Effector CD4-positive, alpha-beta T cell (primary cell): ENCODE data around the gene SYNE4.
"Not testable (repeated sequence)": the region's sequence is repeated elsewhere in the genome, so short reads cannot be mapped to it uniquely, and the experiment has no call there.

Source experiments
- DNase-seq: peaks from one replicate; pipeline ENCODE4 v3.0.0-alpha.2; 2020
- total RNA-seq: gene quantifications from one replicate; lab custom pipeline; 2026; lab: John Stamatoyannopoulos, UW

The SYNE4 gene, protein sequence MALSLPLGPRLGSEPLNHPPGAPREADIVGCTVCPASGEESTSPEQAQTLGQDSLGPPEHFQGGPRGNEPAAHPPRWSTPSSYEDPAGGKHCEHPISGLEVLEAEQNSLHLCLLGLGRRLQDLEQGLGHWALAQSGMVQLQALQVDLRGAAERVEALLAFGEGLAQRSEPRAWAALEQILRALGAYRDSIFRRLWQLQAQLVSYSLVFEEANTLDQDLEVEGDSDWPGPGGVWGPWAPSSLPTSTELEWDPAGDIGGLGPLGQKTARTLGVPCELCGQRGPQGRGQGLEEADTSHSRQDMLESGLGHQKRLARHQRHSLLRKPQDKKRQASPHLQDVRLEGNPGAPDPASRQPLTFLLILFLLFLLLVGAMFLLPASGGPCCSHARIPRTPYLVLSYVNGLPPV
- 0.56 reads per million for total RNA-seq

DNA sequence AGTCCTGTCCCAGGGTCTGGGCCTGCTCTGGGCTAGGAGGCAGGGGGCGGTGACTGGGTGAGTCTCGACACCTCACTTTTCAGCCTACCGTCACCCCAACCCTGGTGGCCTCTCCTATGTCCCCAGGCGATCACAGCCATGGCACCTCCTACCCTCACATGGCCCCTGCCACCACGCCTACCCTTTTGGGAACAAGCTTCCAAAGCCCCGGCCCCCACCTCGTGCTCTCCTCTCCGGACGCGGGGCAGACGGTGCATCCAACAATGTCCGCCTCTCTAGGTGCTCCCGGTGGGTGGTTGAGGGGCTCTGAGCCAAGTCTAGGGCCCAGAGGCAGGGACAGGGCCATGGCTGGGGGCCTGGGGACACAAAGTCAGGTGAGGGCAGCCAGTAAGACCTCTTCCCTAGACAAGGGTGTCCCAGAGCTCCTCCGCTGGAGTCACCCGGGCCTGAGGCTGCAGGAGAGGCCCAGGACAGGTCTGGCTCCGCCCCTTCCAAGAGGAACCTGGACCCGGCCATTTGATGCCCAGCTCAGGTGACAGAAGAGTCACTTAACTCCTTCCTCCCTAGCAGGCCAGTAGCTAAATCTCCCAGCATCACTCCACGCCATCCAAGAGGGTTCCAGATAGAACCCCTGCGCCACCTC is at the start of gene SYNE4:
TSS of gene SYNE4 (minus strand) at position 478 of the 643 bp plus-strand sequence. CDS start at position 346, 132 bp downstream.
- DNase-seq, result no peak

DNA sequence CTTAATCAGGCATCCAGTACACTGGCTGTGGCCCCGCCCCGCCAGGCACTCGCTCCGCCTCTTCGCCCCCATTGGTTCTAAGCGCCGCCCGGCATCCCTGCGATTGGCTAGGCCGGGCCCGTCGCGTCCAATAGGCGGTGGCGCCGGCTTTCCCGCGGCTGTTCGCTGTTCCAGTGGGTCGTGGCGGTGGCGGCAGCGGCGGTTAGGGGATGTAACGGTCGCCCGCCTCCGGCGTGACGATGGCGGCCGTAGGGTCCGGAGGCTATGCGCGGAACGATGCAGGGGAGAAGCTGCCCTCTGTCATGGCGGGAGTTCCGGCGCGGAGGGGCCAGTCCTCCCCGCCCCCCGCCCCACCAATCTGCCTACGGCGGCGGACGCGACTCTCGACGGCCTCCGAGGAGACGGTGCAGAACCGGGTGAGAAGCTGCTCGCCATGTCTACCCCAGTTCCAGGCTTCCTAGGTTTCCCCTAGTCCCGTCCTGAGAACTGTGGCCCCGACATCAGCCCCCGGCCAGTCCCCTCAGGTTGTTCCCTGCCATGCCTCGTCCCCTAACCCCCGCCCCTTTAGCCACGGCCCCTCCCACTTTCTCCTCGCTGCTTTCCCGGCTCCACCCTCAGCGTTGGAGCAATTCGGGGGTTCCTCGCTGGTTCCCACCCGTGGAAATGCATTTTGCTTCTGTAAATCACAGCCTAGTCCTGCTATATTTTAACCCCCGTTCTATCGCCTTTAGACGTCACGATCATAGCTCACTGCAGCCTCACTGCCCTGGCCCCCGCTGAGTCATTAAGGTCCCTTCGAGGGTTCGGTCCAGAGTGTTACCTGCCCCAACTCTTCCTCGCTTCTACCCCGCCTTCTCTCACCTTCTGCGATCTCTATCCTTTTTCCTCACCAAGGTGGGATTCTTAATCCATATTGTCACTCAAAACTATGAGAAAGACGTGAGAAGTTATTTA is 46.4 kb upstream of the SYNE4 start, which contains the start of gene WDR62:
TSS of gene WDR62 (plus strand) at position 165 of the 954 bp plus-strand sequence. CDS start at position 240, 75 bp downstream.
- DNase-seq, result peak; percentile 90

DNA sequence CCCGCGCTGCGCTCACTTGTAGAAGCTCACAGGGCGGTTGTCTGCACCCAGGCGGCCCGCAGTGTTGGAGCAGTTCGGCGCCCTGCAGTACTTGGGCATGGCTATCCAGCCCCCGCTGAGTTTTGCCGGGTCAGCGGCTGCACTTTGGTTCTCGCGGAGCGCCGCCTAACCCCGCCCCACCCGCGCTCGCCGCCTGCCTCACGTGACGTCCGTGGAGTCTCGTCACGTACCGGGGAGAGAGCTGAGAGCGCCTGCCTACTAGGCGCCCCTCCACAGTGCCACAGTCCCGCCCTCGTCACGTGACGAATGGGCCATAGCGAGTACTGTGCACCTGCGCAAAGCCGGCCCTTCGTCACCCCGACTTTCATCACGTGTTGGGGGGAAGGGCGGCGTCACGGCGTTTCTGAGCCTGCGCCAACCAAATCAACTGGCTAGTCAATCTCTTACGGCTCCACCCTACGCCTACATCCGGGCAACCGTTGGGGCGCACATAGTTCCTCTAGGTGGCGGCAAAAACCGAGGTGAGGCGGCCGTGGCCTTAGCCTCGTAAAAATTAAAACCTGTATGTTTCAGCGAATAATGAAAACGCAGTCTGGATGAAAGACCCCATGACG is 45.6 kb upstream of the SYNE4 start, which contains the start of gene THAP8:
TSS of gene THAP8 (minus strand) at position 167 of the 614 bp plus-strand sequence. CDS start at position 99, 68 bp downstream.
- DNase-seq, result peak; percentile 100

DNA sequence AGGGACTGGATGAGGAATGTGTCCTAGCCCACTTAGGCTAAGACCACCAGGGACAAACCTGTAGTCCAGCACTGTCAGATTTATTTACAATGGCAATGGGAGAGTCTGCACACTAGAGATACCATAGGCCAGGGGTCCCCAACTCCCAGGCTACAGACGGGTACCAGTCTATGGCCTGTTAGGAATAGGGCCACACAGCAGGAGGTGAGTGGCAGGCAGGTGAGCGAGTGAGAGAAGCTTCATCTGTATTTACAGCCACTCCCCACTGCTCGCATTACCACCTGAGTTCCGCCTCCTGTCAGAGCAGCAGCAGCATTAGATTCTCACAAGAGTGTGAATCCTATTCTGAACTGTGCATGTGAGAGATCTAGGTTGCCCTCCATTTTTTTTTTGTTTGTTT is 43.0 kb upstream of the SYNE4 start:
- no peak for DNase-seq

DNA sequence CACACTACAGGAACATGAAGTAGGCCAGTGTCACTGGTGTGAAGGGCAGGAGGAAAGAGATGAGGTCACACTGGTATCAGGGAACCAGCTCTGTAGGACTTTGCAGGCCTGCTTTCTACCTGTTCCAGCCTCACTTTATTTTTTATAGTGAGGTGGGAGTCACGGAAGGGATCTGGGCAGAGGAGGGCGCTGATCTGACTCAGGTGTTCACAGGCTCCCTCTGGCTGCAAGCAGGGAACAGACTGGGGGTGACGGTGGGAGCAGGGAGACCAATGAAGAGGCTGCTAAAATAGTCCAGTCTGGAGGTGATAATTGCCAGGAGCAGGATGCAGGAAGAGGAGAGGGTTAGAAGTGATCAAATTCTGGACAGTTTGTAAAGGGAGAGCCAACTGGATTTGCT is 42.6 kb upstream of the SYNE4 start:
- DNase-seq, result no peak

DNA sequence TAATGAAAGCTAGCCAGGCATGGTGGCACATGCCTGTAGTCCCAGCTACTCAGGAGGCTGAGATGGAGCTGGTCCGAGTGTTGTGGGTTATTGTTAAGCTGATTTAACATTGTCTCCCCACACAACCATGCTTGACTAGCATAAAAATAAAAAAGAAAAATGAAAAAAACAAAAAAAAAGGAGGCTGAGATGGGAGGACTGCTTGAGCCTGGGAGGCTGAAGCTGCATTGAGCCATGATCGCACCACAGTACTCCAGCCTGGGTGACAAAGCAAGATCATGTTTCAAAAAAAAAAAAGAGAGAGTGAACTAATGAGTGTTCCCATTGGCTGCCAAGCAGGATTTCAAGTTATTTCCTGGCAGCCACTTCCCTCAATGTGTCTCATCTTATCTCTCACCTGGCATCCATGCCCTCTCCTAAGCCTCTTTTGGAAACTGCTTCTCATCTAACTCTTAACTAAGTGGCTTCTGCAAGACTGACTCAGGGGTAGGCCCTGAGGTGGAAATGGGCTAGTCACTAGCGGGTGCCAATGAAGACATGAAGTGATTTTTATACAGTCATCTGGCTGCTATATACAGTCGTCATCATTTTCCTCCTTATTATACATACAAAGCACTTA is 40.6 kb upstream of the SYNE4 start:
- no peak for DNase-seq

DNA sequence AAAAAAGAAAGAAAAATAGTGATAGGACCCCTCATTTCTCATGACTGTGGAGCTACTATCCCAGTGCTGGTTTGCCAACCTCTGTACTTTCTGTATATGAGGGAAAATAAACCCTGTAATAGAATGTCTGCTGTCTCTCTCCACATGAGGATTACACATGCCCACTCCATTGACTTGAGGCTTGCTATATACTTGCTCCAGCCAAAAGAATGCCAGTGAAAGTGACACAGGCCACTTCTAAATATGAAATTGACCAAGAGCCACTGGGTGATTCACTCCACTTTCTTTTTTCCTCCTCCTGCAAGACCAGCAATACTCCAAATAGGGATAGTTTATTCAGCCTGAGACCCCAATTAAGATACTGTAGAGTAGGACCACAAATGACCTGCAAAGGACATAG is 39.2 kb upstream of the SYNE4 start:
- DNase-seq, result no peak

DNA sequence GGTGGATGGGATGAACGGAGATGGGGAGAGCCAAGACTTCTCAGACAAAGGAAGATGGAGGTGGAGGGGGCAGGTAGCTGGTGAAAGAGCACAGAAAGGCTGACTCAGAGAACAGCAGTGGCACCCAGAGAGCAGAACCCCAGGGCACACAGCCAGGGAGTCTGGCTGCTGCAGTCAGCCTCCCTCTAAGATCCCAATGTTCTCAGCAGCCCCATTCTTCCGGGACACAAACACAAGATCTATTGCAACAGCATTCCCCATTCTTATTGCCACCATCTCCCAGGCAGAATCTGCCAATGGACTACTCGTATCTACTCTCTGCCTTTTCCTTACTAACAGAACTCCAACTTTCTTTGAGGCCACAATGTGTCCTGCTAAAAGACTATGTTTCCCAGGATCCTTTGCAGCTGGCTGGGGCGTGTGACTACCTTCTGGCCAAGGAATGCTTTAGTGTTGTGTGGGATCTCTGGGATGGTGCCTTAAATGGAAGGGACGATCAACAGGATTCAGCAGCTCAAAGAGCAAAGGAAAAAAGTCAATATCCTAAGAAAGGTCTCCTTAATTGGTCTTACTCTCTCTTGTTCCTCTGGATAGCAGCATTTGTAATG is 37.9 kb upstream of the SYNE4 start:
- DNase-seq, result no peak

DNA sequence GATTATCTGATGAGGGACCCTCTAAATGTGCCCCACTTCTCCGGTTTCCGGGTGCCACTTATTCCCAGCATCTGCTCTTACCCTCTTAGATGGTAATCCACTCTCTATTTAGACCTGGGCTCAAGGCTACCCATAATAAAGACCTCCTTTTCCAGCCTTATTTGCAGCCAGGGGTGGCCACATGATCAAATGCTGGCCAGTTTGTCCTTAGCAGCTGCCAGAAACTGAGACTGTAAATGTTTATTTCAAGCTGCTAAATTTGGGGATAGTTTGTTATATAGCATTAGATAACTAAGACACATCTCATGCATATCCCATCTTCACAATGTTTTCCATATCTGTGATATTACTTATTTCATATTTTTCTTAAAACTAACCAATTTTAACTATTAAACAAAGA is 35.3 kb upstream of the SYNE4 start:
- no peak for DNase-seq

DNA sequence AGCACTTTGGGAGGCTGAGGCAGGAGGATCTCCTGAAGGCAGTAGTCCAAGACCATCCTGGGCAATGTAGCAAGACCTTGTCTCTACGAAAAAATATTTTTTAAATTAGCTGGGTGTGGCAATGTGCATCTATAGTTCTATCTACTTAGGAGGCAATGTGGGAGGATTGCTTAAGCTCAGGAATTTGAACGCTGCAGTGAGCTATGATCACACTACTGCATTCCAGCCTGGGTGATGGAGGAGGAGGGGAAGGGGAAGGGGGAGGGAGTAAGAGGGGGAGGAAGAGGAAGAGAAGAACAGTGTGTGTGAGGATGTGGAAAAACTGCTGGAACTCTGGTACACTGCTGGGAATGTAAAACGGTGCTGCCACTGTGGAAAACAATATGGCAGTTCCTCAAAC is 33.2 kb upstream of the SYNE4 start:
- DNase-seq, result no peak

DNA sequence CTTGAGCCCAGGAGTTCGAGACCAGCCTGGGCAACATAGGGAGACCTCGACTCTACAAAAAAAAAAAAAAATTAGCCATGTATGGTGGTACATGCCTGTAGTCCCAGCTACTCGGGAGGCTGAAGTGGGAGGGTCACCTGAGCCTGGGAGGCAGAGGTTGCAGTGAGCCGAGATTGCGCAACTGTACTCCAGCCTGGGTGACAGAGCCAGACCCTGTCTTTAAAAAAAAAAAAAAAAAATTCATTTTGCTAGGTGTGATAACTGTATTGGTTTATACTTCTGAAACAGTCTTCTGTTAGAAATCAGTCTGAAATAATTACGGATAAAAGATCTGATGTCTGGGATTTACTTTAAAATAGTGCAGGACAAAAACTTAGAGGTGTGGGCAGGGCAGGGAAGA is 32.5 kb upstream of the SYNE4 start:
- DNase-seq, result not testable (repeated sequence)

DNA sequence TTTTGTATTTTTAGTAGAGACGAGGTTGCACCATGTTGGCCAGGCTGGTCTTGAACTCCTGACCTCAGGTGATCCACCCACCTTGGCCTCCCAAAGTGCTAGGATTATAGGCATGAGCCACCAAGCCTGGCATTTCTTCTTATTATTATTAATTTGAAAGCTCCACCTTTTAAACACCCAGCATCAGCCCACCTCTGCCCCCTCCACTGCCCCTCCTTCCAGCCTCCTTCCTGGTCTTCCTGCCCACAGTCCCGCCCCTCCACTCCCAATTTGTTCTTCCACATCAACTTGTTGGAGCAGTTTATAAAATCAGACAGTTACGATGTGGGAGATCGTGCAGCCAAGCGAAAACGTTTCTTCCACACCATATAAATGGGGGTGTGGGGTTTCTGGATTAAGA is 31.9 kb upstream of the SYNE4 start:
- no peak for DNase-seq

DNA sequence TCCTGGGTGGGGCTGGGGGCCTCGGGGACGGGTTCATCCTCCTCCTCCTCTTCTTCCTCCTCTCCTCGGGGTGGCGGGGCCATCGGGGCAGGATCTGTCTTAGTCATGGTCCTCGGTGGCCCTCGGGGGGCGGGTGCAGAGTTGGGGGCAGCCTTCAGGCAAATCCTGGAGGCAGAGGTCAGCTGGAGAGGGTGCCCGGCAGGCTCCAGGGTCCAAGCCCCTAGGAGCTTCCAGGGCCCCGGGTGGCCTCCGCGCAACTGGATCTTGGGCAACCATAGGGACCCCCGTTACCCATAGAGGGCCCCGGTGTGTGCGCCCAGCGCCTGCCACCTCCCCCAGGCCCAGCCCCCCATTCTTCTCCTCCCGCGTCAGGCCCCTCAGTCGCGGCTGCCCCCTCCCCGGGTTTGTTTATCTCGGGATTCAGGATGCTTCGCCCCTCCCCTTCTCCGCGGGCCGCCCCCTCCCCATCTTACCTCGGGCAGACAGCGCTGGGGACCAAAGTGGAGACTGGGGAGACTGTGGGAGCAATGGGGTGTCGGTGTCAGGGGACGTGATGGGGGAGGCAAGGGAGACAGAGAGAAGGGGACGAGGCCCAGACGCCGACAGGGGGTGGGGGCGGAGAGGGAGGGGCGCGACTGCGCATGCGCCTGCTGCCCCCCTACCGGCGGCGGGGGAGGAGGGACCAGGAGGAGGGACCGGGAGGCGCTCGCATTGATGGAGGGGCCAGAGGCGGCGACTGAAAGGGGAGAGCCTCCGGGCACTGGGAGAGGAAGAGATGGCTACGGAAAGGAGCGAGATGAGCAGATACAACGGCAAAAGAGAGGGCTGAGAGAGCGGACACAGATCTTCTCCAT is 23.9 kb upstream of the SYNE4 start, which contains the start of gene CLIP3:
TSS of gene CLIP3 (minus strand) at position 623 of the 854 bp plus-strand sequence. CDS start at position 107, 516 bp downstream.
- DNase-seq, result no peak

DNA sequence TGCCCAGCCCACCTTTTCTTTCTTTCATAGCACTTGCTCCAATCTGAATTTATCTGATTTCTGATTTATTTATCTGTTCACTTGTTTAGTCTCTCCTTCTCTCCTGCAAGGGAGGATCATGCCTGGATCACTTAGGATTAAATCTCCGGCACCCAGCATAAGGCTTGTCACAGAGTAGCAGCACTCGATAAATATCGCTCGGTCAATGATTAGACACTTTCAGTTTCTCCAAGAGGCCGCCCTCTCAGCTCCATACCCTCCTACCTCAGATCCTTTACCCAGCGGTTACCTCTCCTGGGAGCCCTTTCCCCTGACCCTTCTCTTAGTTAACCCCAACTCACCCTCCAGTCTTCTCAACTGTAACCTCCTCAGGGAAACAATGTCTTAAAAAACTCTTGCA is 22.7 kb upstream of the SYNE4 start:
- no peak for DNase-seq

DNA sequence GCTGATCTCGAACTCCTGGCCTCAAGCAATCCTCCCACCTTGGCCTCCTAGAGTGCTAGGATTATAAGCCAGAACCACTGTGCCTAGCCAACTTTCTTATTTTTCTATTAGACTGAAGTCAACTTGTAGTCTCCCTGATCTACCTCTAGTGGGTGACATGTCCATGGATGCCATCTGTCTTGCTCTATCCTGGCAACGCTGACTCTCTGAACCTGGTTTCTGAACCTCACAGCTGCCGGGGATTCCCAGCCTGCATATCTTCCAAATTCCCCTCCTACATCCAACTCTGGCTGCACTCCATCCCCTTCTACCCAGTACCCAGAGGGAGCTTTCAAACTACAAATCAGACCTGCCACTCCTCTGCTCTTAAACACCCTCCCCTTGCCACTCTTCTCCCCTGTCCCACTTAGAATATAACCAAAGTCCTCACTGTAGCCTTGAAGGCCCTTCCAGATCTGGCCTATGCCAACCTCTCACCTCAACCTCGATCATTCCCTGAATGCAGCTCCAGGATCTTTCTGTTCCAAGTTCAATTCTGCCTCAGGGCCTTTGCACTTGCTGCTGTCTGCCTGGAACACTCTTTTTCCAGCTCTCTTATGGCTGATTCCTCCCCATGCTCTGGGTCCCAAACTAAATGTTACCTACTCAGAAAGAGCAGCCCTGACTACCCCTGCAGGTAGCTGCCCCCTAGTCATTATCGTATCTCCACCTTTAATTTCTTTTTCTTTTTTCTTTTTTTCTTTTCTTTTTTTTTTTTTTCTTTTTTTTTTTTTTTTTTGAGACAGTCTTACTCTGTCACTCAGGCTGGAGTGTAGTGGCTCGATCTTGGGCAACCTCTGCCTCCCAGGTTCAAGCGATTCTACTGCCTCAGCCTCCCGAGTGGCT is 21.9 kb upstream of the SYNE4 start:
- DNase-seq, result no peak

DNA sequence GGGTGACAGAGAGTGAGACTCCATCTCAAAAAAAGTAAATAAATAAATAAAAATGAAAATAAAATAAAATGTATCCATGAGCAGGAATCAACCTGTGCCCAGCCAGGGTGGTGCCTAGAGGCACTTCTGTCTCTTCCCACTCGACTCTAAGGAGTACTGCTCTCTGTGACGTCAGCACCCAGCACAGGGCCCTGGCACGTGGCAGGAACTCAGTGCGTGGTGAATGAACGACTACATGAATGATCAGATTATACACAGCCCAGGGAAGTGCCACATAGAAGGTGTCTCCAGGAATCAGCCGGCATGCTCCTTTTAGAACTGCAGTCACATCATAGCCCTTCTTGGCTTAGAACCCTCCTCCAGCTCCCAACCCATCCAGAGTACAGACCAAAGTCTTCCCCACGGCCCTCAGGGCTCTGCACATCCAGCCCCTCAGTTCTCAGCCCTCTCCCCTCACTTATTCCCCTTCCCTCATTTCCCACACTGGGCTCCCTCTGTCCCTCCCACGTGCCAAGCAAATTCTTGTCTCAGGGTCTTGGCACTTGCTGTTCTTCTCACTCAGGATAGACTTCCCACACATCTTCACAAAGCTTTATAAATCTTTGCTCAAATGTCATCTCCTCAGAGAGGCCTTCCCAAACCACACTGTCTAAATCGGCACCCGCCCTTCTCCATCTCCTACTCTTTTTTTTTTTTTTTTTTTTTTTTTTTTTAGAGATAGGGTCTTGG is 19.9 kb upstream of the SYNE4 start:
- DNase-seq, result no peak

DNA sequence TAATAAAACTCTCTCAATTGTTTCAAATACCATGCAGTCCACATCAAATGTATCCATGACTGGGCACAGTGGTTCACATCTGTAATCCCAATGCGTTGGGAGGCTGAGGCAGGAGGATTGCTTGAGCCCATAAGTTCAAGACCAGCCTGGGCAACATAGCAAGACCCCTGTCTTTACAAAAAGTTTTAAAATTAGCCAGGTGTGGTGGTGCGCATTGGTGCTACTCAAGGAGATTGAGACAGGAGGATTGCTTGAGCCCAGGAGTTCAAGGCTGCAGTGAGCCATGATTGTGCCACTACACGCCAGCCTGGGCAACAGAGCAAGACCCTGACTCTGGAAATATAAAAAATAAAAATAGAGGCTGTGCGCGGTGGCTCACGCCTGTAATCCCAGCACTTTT is 19.1 kb upstream of the SYNE4 start:
- no peak for DNase-seq

DNA sequence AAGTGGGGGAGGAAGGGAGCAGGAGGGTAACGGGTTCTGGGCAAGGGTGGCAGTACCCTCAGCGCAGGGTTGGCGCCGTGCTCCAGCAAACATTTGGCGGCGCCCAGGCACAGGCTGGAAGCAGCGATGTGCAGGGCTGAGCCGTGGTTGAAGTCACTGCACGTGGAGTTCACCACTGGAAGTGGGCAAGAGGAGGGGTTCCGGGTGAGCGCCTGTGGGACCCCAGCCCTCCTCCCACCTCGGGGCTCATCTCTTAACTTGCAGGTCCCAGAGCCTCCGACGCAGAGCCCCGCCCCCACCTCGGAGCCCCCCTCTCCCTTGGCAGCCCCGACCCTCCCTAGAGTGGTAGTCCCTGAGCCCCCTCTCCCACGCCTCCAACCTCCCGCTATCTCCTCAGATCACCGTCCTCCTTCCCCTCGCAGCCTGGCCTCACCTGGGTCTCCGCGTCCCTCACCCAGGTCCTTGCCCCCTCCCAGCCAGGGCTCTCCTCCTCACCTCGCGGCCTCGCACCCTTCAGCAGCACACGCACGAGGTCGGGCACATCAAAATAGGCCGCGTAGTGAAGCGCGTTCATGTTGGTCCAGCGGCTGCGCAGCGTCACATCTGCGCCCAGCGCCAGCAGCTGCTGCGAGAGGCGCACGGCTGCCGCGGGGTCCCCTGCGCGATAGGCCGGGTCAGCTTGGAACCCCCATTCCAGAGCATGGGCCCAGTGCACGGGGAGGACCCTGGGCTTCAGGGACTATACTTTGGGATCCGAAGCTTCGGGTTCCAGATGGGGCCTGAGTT is 17.7 kb upstream of the SYNE4 start:
- DNase-seq, result no peak
